GM23338 (cell line): Measurements from ENCODE around the gene ACCS. TPM values are rescaled to one million over a fixed set of nuclear protein-coding genes. Genes with fewer than 3 reads are reported as not detected.

Experiments used
- ATAC-seq: fragments of 200-7000 bp; cut with Tn5 transposase; 3 replicates; pipeline ENCODE4 v1.9.1; 2020
- DNase-seq: peaks from one replicate; pipeline ENCODE4 v3.0.0-alpha.2; 2015; ENCODE audit warnings: low spot score
- H2AFZ ChIP-seq: fragments of 200-600 bp; sonication (generic); 2 replicates; pipeline ENCODE4 v1.8.0; 2016; ENCODE audit warnings: antibody characterized with exemption, mild to moderate bottlenecking, moderate library complexity
- H3F3A ChIP-seq: fragments of 200-600 bp; sonication (generic); replicated peaks from 2 replicates; pipeline ENCODE4 v1.8.0; 2017; ENCODE audit warnings: antibody characterized with exemption, mixed run types, low read depth
- H3K27ac ChIP-seq: fragments of 200-600 bp; sonication (generic); 2 replicates; pipeline ENCODE4 v1.6.1; 2016; ENCODE audit warnings: low read depth
- H3K27me3 ChIP-seq: fragments of 200-600 bp; sonication (generic); 2 replicates; pipeline ENCODE4 v1.8.0; 2016; ENCODE audit warnings: mild to moderate bottlenecking, mixed run types, moderate library complexity; ENCODE audit not compliant: insufficient read depth
- H3K36me3 ChIP-seq: fragments of 200-600 bp; sonication (generic); 2 replicates; pipeline ENCODE4 v1.8.0; 2016; ENCODE audit warnings: mild to moderate bottlenecking; ENCODE audit not compliant: insufficient read depth
- H3K4me1 ChIP-seq: fragments of 200-600 bp; sonication (generic); 2 replicates; pipeline ENCODE4 v1.8.0; 2016; ENCODE audit warnings: mild to moderate bottlenecking, moderate library complexity; ENCODE audit not compliant: insufficient read depth
- H3K4me2 ChIP-seq: fragments of 200-600 bp; sonication (generic); 2 replicates; pipeline ENCODE4 v1.7.1; 2017; ENCODE audit warnings: mixed run types
- H3K4me3 ChIP-seq: fragments of 200-600 bp; sonication (generic); 2 replicates; pipeline ENCODE4 v1.6.1; 2016; ENCODE audit warnings: mixed run types
- H3K79me2 ChIP-seq: fragments of 200-600 bp; sonication (generic); replicated peaks from 2 replicates; pipeline ENCODE4 v1.8.0; 2017; ENCODE audit warnings: mild to moderate bottlenecking; ENCODE audit not compliant: insufficient read depth
- H3K9me2 ChIP-seq: fragments of 200-600 bp; sonication (generic); 2 replicates; pipeline ENCODE4 v1.8.0; 2017; ENCODE audit not compliant: insufficient read depth
- H4K20me1 ChIP-seq: fragments of 200-600 bp; sonication (generic); replicated peaks from 2 replicates; pipeline ENCODE4 v1.8.0; 2017; ENCODE audit warnings: mild to moderate bottlenecking; ENCODE audit not compliant: insufficient read depth
- H3K27ac Mint-ChIP-seq: 2 replicates; pipeline ENCODE4 v1.8.0; 2020; ENCODE audit warnings: inconsistent platforms, mild to moderate bottlenecking, moderate library complexity, mixed read lengths
- H3K27me3 Mint-ChIP-seq: 3 replicates; pipeline ENCODE4 v1.8.0; 2022; ENCODE audit warnings: low read depth, mild to moderate bottlenecking, moderate library complexity, mixed read lengths, inconsistent platforms; ENCODE audit not compliant: insufficient read depth, poor library complexity
- H3K36me3 Mint-ChIP-seq: 3 replicates; pipeline ENCODE4 v1.8.0; 2021; ENCODE audit warnings: low read depth, mild to moderate bottlenecking, inconsistent platforms, moderate library complexity, mixed read lengths
- H3K4me1 Mint-ChIP-seq: 3 replicates; pipeline ENCODE4 v1.8.0; 2020; ENCODE audit warnings: mild to moderate bottlenecking, inconsistent platforms, mixed read lengths
- H3K4me3 Mint-ChIP-seq: 3 replicates; pipeline ENCODE4 v1.8.0; 2021; ENCODE audit warnings: moderate library complexity, mild to moderate bottlenecking, inconsistent platforms, mixed read lengths
- H3K9me3 Mint-ChIP-seq: 3 replicates; pipeline ENCODE4 v1.8.0; 2020; ENCODE audit warnings: moderate library complexity, mild to moderate bottlenecking, inconsistent platforms, mixed read lengths
- CREB1 ChIP-seq: fragments of 250-450 bp; sonication (Bioruptor Pico); IDR thresholded peaks from 2 replicates; pipeline ENCODE4 v1.5.0; 2020; ENCODE audit warnings: low read depth, mild to moderate bottlenecking, moderate library complexity
- CTCF ChIP-seq, 2 experiments: fragments of 200-600 bp in 1 of 2; sonication (generic) in 1 of 2; conservative IDR thresholded peaks; 2 replicates each; pipeline versions ENCODE4 v1.5.1 to v1.6.1; 2016 to 2017; ENCODE audit warnings: antibody characterized with exemption in 2 of 2, low read depth in 2 of 2, mild to moderate bottlenecking in 2 of 2, moderate library complexity in 1 of 2
- EZH2 ChIP-seq: fragments of 200-600 bp; sonication (generic); IDR thresholded peaks from one replicate; pipeline ENCODE4 v1.8.0; 2017; ENCODE audit warnings: antibody characterized with exemption, mild to moderate bottlenecking, low read depth; ENCODE audit not compliant: unreplicated experiment
- EZH2phosphoT487 ChIP-seq: fragments of 200-600 bp; sonication (generic); IDR thresholded peaks from one replicate; pipeline ENCODE4 v1.8.1; 2018; ENCODE audit warnings: antibody characterized with exemption; ENCODE audit not compliant: unreplicated experiment
- JUNB ChIP-seq: IDR thresholded peaks from one replicate; pipeline ENCODE4 v1.6.1; 2016; ENCODE audit warnings: antibody characterized with exemption; ENCODE audit not compliant: unreplicated experiment
- NANOG ChIP-seq: IDR thresholded peaks from 2 replicates; pipeline ENCODE4 v1.6.1; 2016; ENCODE audit warnings: antibody characterized with exemption, borderline replicate concordance
- POLR2AphosphoS5 ChIP-seq: IDR thresholded peaks from 2 replicates; pipeline ENCODE4 v1.6.1; 2016; ENCODE audit warnings: antibody characterized with exemption, low read depth
- REST ChIP-seq: IDR thresholded peaks from one replicate; pipeline ENCODE4 v1.6.1; 2018; ENCODE audit warnings: antibody characterized with exemption; ENCODE audit not compliant: unreplicated experiment
- STAT1 ChIP-seq: IDR thresholded peaks from one replicate; pipeline ENCODE4 v1.6.1; 2016; ENCODE audit warnings: antibody characterized with exemption; ENCODE audit not compliant: unreplicated experiment
- ZNF114 ChIP-seq: fragments of 250-450 bp; sonication (Bioruptor Pico); IDR thresholded peaks from 2 replicates; pipeline ENCODE4 v1.5.0; 2020; ENCODE audit warnings: mild to moderate bottlenecking, moderate library complexity
- ZNF331 ChIP-seq: fragments of 250-450 bp; sonication (Bioruptor Pico); IDR thresholded peaks from 2 replicates; pipeline ENCODE4 v1.5.0; 2020; ENCODE audit warnings: low read depth, mild to moderate bottlenecking, moderate library complexity
- ZNF462 ChIP-seq: fragments of 250-450 bp; sonication (Bioruptor Pico); IDR thresholded peaks from 2 replicates; pipeline ENCODE4 v1.5.0; 2020; ENCODE audit warnings: mild to moderate bottlenecking, moderate library complexity
- polyA plus RNA-seq: library from polyadenylated mRNA; unstranded; fragments of >200 nt; fragmentation: Nextera tagmentation; extraction: Ambion mirVana; gene quantifications from 2 replicates; pipeline ENCODE4 v1.2.1, GENCODE V29; 2016
- total RNA-seq: library from RNA; depleted of rRNA; stranded (reverse); fragments of >200 nt; shearing (Covaris generic); gene quantifications from 2 replicates; pipeline ENCODE4 v1.2.3, GENCODE V29; 2014
- TF ChIP-seq, protein P1 (sequence below): IDR thresholded peaks from 2 replicates; pipeline ENCODE4 v1.6.1; 2016; ENCODE audit warnings: antibody characterized with exemption

The ACCS gene
- total and polyA plus RNA-seq, 2 experiments from 2014 or later: 3.6 to 6.6 TPM

- H3K9me3 Mint-ChIP-seq: peaks cover 9% of the 10 kb centered on the region; the same call in 2 of the 3 replicates
- no peak overlapping the region for H3K27ac Mint-ChIP-seq
- Histone ChIP-seq H3K79me2 (no peaks in the 10 kb centered on the region), H3K4me3 (no peak overlapping the region), H3K27me3 (no peaks in the 10 kb centered on the region), H3K9me2 (no peaks in the 10 kb centered on the region; the same call in 1 of the 2 replicates), H4K20me1 (no peaks in the 10 kb centered on the region), H3K4me2 (no peak overlapping the region), H2AFZ (no peak overlapping the region), H3K4me1 (peaks cover 15% of the 10 kb centered on the region), H3K36me3 (no peaks in the 10 kb centered on the region), H3F3A (no peaks in the 10 kb centered on the region), H3K27ac (no peak overlapping the region)
- no peak for ATAC-seq
- H3K4me1 Mint-ChIP-seq: peaks cover 17% of the 10 kb centered on the region
- no peak for DNase-seq
- H3K4me3 Mint-ChIP-seq: no peak overlapping the region
- H3K36me3 Mint-ChIP-seq: no peaks in the 10 kb centered on the region; the same call in 2 of the 3 replicates
- TF ChIP-seq ZNF331 (CRISPR knock-in tag): no peak
- TF ChIP-seq, protein P1, sequence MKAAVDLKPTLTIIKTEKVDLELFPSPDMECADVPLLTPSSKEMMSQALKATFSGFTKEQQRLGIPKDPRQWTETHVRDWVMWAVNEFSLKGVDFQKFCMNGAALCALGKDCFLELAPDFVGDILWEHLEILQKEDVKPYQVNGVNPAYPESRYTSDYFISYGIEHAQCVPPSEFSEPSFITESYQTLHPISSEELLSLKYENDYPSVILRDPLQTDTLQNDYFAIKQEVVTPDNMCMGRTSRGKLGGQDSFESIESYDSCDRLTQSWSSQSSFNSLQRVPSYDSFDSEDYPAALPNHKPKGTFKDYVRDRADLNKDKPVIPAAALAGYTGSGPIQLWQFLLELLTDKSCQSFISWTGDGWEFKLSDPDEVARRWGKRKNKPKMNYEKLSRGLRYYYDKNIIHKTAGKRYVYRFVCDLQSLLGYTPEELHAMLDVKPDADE: no peak
- no peak for TF ChIP-seq CREB1 (CRISPR knock-in tag)
- no peak for TF ChIP-seq ZNF114 (CRISPR knock-in tag)
- no peak for TF ChIP-seq ZNF462 (CRISPR knock-in tag)
- TF ChIP-seq REST: no peak
- TF ChIP-seq POLR2AphosphoS5: no peak
- no peak for TF ChIP-seq EZH2
- no peak for TF ChIP-seq EZH2phosphoT487
- no peak for TF ChIP-seq STAT1
- TF ChIP-seq CTCF (conservative IDR thresholded peaks at IDR 0.05; ENCODE audit: low read depth in 2 of 2): no peak
- no peak for TF ChIP-seq JUNB
- no peak for TF ChIP-seq NANOG
- peaks cover 11% of the 10 kb centered on the region for H3K27me3 Mint-ChIP-seq
Observed at GRCh38 chr11:44028401-44028800, 37.7 kb upstream of the ACCS start.
